Liver (tissue), 3 donors: ENCODE results near the gene MALRD1.

Experiments
- CTCF ChIP-seq: fragments of 150-350 bp; IDR thresholded peaks from 2 replicates; pipeline ENCODE4 v1.5.1; 2017; ENCODE audit warnings: improper control_type of control experiment, low read depth, low read length; ENCODE audit not compliant: missing input control
- EGR1 ChIP-seq, 2 donors: IDR thresholded peaks; 2 replicates each; pipeline ENCODE4 v1.6.1; 2016 to 2018; ENCODE audit warnings: antibody characterized with exemption in 2 of 2, low read depth in 2 of 2
- FOXA1 ChIP-seq: IDR thresholded peaks from 2 replicates; pipeline ENCODE4 v1.6.1; 2016; ENCODE audit warnings: antibody characterized with exemption
- GABPA ChIP-seq, 2 donors: IDR thresholded peaks in 1 of 2; conservative IDR thresholded peaks in 1 of 2; 2 replicates each; pipeline ENCODE4 v1.6.1; 2016; ENCODE audit warnings: antibody characterized with exemption in 2 of 2, mild to moderate bottlenecking in 1 of 2, moderate library complexity in 1 of 2
- JUND ChIP-seq, 2 donors: IDR thresholded peaks; 2 replicates each; pipeline ENCODE4 v1.6.1; 2016; ENCODE audit warnings: antibody characterized with exemption in 2 of 2
- MAX ChIP-seq: IDR thresholded peaks from 2 replicates; pipeline ENCODE4 v1.6.1; 2016; ENCODE audit warnings: antibody characterized with exemption
- RAD21 ChIP-seq, 2 donors: IDR thresholded peaks; 2 replicates each; pipeline ENCODE4 v1.6.1; 2016; ENCODE audit warnings: antibody characterized with exemption in 2 of 2, mild to moderate bottlenecking in 2 of 2
- REST ChIP-seq: IDR thresholded peaks from 2 replicates; pipeline ENCODE4 v1.6.1; 2016; ENCODE audit warnings: antibody characterized with exemption, mild to moderate bottlenecking
- RXRA ChIP-seq, 2 donors: IDR thresholded peaks; 2 replicates each; pipeline ENCODE4 v1.6.1; 2017 to 2018; ENCODE audit warnings: antibody characterized with exemption in 2 of 2, mild to moderate bottlenecking in 1 of 2
- SP1 ChIP-seq: IDR thresholded peaks from 2 replicates; pipeline ENCODE4 v1.6.1; 2018; ENCODE audit warnings: antibody characterized with exemption, mild to moderate bottlenecking
- TAF1 ChIP-seq: conservative IDR thresholded peaks from 2 replicates; pipeline ENCODE4 v1.6.1; 2016; ENCODE audit warnings: antibody characterized with exemption, mild to moderate bottlenecking
- YY1 ChIP-seq: IDR thresholded peaks from 2 replicates; pipeline ENCODE4 v1.6.1; 2016; ENCODE audit warnings: antibody characterized with exemption, mild to moderate bottlenecking
- donor health status: healthy.
- donor health status: healthy.

GRCh38 chr10:19705250-19705649 is 656.6 kb downstream of the MALRD1 start:
- no peak for TF ChIP-seq YY1
- no peak for TF ChIP-seq CTCF
- no peak for TF ChIP-seq FOXA1
- no peak for TF ChIP-seq GABPA (IDR thresholded peaks at IDR 0.05 in 1 of 2, conservative IDR thresholded peaks at IDR 0.05 in 1 of 2)
- no peak for TF ChIP-seq REST
- no peak for TF ChIP-seq TAF1
- TF ChIP-seq MAX = no peak
- no peak for TF ChIP-seq EGR1 (IDR thresholded peaks at IDR 0.05; ENCODE audit: low read depth in 2 of 2)
- no peak for TF ChIP-seq RAD21 (IDR thresholded peaks at IDR 0.05)
- TF ChIP-seq JUND (IDR thresholded peaks at IDR 0.05) = no peak
- TF ChIP-seq RXRA (IDR thresholded peaks at IDR 0.05) = no peak
- TF ChIP-seq SP1 = no peak
